Measurements from ENCODE around the gene CBX8.

Gene CBX8

GRCh38 chr17:79742589-79742918 is 54.3 kb downstream of the CBX8 start:
- intact Hi-C loops (cut with DNase I; ENCODE audit: low total_unique reads), result no loop called here
- Histone ChIP-seq H3K27me3 (peaks cover 0 to 88% of the 10 kb centered on the region in 2 donors), H3K4me3 (no peak overlapping the region), H3K36me3 (no peaks in the 10 kb centered on the region), H3K9me3 (no peaks in the 10 kb centered on the region), H3K27ac (no peak overlapping the region), H3K4me1 (peaks cover 0 to 17% (median 12%) of the 10 kb centered on the region in 4 donors)
- no peak for DNase-seq
- TF ChIP-seq CTCF (IDR thresholded peaks at IDR 0.05), result no peak
